Activated CD8-positive, alpha-beta memory T cell treated with anti-CD3 and anti-CD28 coated beads for 36 hours (primary cell): ENCODE measurements around the gene TMEM147. TPM values are rescaled to one million over a fixed set of nuclear protein-coding genes. Genes with fewer than 3 reads are reported as not detected.
"Not testable (repeated sequence)": the region's sequence is repeated elsewhere in the genome, so short reads cannot be mapped to it uniquely, and the experiment has no call there.

ENCODE experiments used
- CTCF ChIA-PET: fragments of 350-600 bp; sonication (Branson Sonifier 250); formaldehyde crosslinking; loops from one replicate; lab custom pipeline; 2021; ENCODE audit warnings: antibody characterized with exemption; lab: Charles Lee
- POLR2A ChIA-PET: fragments of 350-600 bp; sonication (Branson Sonifier 250); formaldehyde crosslinking; loops from one replicate; lab custom pipeline; 2021; ENCODE audit warnings: antibody characterized with exemption; lab: Charles Lee
- total RNA-seq, 2 experiments: library from RNA; stranded (reverse); gene quantifications; one replicate each; pipeline ENCODE4 v1.2.3, GENCODE V29; 2021

Gene TMEM147
- total RNA-seq, 2 experiments from 2014 or later = 106 to 110 TPM

DNA sequence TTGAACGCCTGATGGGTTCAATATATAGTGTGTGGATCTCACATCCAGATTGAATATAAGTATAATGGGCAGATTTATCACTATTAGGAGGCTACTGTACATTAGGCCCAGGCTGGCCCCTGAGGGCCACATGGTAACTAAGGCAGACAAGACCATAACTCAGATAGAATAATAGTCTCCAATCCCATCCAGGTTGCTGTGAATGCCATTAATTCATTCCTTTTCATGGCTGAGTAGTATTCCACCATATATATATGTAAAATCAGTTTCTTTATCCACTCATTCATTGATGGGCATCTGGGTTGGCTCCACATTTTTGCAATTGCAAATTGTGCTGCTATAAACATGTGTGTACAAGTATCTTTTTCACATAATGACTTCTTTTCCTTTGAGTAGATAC, 32.5 kb downstream of the TMEM147 start:
- ChIA-PET POLR2A (no interaction called here), CTCF (interaction anchor here (1.1 kb wide), 1 partner anchor 14 kb away, joined by 5 read pairs; no protein-coding TSS in a partner anchor)

- ChIA-PET CTCF (interaction anchor here (1.1 kb wide), 1 partner anchor 13 kb away, joined by 5 read pairs; no protein-coding TSS in a partner anchor), POLR2A (no interaction called here)
Observed at GRCh38 chr19:35578707-35579106, 33.3 kb downstream of the TMEM147 start.

DNA sequence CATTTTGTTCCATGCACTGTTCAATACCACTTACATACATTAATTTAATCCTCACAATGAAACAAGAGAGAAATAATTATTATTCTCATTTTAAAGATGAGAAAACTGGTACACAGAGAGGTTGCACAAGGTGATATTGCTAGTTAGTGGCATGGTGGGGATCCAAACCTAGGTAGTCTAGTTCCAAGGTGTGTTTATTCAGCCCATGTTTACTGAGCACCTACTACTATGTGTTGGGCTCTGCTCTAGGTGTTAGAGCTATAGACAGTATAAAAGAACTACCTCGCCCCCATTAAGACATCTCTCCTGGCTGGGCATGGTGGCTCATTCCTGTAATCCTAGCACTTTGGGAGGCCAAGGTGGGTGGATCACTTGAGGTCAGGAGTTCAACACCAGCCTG, 37.3 kb downstream of the TMEM147 start:
- ChIA-PET CTCF (no interaction called here), POLR2A (no interaction called here)

DNA sequence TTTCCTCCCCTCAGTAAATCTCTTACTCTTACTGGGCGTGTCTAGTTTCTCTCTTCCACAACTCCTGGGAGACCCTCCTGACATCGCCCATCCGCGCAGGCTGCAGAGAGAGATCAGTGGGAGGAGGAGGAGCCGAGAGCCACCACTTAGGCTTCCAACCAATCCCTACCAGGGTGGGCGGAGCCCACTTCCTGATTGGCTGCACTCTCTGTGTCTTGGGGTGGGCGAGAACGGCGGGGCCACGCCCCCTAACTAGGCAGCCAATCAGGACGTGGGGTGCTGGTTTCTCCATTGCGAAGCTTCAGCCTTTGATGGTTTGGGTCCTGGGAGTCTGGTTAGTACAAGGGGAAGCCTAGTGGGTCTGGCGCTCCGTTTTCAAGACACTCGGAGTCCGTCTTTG, 40.4 kb downstream of the TMEM147 start, which contains the start of gene PMIS2:
Gene PMIS2, plus strand, starts transcription at position 326 of the 400 bp plus-strand sequence. CDS start 87 bp downstream, outside the sequence.
- CTCF ChIA-PET = interaction anchor here (0.7 kb wide), 1 partner anchor 162 kb away, joined by 3 read pairs; no protein-coding TSS in a partner anchor
- POLR2A ChIA-PET = no interaction called here

DNA sequence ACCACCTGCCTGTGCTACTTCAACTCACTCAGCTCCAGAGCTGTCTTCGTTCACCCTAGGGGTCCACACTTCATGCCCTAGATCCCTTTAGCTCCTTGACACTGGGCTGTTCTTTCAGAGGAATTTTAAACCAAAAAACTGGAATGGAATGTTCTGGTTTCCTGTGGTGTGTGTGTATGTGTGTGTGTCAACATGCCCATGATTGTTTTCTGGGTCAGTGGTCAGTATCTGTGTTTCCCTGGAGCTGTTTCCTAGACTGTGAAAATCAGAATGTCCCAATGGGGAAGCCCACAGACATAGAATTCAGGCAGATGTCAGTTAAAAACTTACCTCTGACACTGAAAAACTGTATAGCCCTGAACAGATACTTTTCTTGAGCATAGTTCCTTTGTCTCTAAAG, 41.9 kb downstream of the TMEM147 start:
- CTCF ChIA-PET = no interaction called here
- POLR2A ChIA-PET = interaction anchor here (0.5 to 0.7 kb wide), 2 partner anchors 8 to 152 kb away, joined by 3 read pairs; no protein-coding TSS in a partner anchor

DNA sequence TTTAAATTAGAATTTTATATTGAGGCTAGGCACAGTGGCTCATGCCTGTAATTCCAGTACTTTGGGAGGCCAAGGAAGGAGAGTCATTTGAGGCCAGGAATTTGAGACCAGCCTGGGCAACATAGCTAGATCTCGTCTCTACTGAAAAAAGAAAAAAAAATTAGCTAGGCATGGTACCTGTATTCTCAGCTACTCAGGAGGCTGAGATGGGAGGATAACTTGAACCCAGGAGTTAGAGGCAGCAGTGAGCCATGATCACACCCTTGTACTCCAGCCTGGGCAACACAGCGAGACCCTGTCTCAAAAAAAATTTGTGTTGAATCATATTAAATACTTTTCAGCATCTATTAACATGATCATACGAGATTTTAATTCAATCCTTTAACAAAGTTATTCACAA, 45.4 kb downstream of the TMEM147 start:
- POLR2A ChIA-PET = interaction anchor here (0.6 kb wide), 1 partner anchor 17 kb away, joined by 4 read pairs; no protein-coding TSS in a partner anchor
- CTCF ChIA-PET = interaction anchor here (0.7 to 1.0 kb wide), 3 partner anchors 81 to 211 kb away, joined by 3 read pairs; no protein-coding TSS in a partner anchor

- ChIA-PET CTCF (interaction anchor here (0.6 to 2.0 kb wide), 11 partner anchors 12 to 88 kb away, joined by 3 to 13 read pairs (median 4); partner anchors contain the start of gene HAUS5), POLR2A (no interaction called here)
Observed at GRCh38 chr19:35592226-35592625, 46.8 kb downstream of the TMEM147 start.

DNA sequence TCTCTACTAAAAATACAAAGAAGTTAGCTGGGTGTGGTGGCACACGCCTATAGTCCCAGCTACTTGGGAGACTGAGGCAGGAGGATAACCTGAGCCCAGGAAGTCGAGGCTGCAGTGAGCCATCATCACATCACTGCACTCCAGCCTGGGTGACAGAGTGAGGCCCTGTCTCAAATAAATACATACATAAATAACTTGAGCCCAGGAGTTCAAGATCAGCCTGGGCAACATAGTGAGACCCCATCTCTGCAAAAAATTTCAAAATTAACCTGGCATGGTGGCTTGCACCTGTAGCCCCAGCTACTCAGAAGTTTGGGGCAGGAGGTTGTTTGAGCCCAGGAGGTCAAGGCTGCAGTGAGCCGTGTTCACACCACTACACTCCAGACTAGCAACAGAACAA, 49.6 kb downstream of the TMEM147 start:
- CTCF ChIA-PET, POLR2A ChIA-PET: not testable (repeated sequence)

- CTCF ChIA-PET = no interaction called here
- POLR2A ChIA-PET = interaction anchor here (0.7 kb wide), 1 partner anchor 9 kb away, joined by 3 read pairs; no protein-coding TSS in a partner anchor
Observed at GRCh38 chr19:35595928-35596327, 50.5 kb downstream of the TMEM147 start.

DNA sequence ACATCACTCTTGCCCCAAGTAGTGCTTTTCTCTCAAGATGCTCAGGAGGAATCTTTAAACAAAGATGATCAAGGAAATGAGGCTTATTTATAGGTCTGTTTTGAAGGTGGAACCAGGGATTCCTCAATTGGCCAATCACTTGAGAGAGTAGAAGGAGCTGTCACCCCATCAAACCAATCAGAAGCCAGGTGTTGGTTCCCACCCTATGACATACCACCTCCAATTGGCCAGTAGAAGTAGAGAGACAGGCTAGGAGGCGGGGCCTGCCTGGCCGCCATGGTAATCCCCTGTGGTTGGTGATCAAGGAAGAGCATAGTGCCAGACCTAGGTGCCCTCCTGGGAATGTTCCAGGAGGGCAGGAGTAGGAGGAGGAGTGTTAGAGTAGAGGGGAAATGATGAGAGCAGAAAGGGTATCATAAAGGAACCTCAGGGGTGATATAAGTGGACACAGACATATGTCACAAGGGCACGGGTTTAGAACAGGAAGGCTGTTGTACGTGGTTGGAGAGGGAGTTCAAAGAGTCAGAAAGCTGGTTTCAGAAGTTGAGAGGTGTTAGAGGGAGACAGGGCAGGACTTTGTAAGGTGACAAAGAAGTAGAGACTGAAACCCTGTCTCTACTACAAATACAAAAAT, 51.1 kb downstream of the TMEM147 start:
- POLR2A ChIA-PET = no interaction called here

More for the DNA sequence above, 51.1 kb downstream of the TMEM147 start:
- CTCF ChIA-PET = interaction anchor here (0.6 to 0.7 kb wide), 2 partner anchors 78 to 233 kb away, joined by 3 to 4 read pairs; no protein-coding TSS in a partner anchor

Other genes with a start within 250 kb of the TMEM147 start
- gene CD22, start 216.4 kb upstream of the TMEM147 start, total RNA-seq = under 1 TPM; 0.13 to 0.23 TPM
- not detected for gene FFAR1, start 197.7 kb upstream of the TMEM147 start, total RNA-seq
- gene FFAR3, start 187.2 kb upstream of the TMEM147 start, total RNA-seq = under 1 TPM; 0.38 to 0.42 TPM
- gene GPR42, start 174.6 kb upstream of the TMEM147 start, total RNA-seq = not detected
- gene FFAR2, start 97.4 kb upstream of the TMEM147 start, total RNA-seq = not detected
- gene KRTDAP, start 55.2 kb upstream of the TMEM147 start, total RNA-seq = not detected
- 1 to 10 TPM in 1 of 2 experiments, under 1 TPM in 1; 0.65 to 2.0 TPM for gene DMKN, start 32.0 kb upstream of the TMEM147 start, total RNA-seq
- not detected for gene SBSN, start 17.3 kb upstream of the TMEM147 start, total RNA-seq
- not detected for gene GAPDHS, start 12.2 kb upstream of the TMEM147 start, total RNA-seq
- not detected for gene ATP4A, start 18.0 kb downstream of the TMEM147 start, total RNA-seq
- gene PMIS2, start 40.5 kb downstream of the TMEM147 start, total RNA-seq = not detected
- 10 to 100 TPM; 38.8 to 40.9 TPM for gene HAUS5, start 67.1 kb downstream of the TMEM147 start, total RNA-seq
- gene RBM42, start 83.4 kb downstream of the TMEM147 start, total RNA-seq = 100 to 1,000 TPM; 102 to 104 TPM
- 1 to 10 TPM; 2.0 to 2.1 TPM for gene ETV2, start 96.1 kb downstream of the TMEM147 start, total RNA-seq
- gene COX6B1, start 102.7 kb downstream of the TMEM147 start, total RNA-seq = 100 to 1,000 TPM; 426 to 431 TPM
- under 1 TPM; 0.23 to 0.38 TPM for gene UPK1A, start 120.9 kb downstream of the TMEM147 start, total RNA-seq
- 100 to 1,000 TPM; 278 to 282 TPM for gene ZBTB32, start 158.9 kb downstream of the TMEM147 start, total RNA-seq
- gene KMT2B, start 172.4 kb downstream of the TMEM147 start, total RNA-seq = 10 to 100 TPM; 52.0 to 53.1 TPM
- gene IGFLR1, start 196.8 kb downstream of the TMEM147 start, total RNA-seq = 10 to 100 TPM; 82.6 to 85.6 TPM
- 10 to 100 TPM; 24.9 to 26.6 TPM for gene U2AF1L4, start 199.8 kb downstream of the TMEM147 start, total RNA-seq
- gene PSENEN, start 200.0 kb downstream of the TMEM147 start, total RNA-seq = 10 to 100 TPM; 50.8 to 53.4 TPM
- 10 to 100 TPM in 1 of 2 experiments, 1 to 10 TPM in 1; 7.3 to 10.5 TPM for gene LIN37, start 202.9 kb downstream of the TMEM147 start, total RNA-seq
- gene HSPB6, start 211.4 kb downstream of the TMEM147 start, total RNA-seq = under 1 TPM in 1 of 2 experiments, not detected in 1; 0.21 TPM
- 10 to 100 TPM; 33.7 to 37.0 TPM for gene PROSER3, start 212.6 kb downstream of the TMEM147 start, total RNA-seq
- gene ARHGAP33, start 229.9 kb downstream of the TMEM147 start, total RNA-seq = 10 to 100 TPM; 12.0 to 16.5 TPM